A549 (cell line): ENCODE results near the gene MYO6.

ENCODE experiments used
- CEBPB ChIP-seq, 2 experiments: fragments of >200 bp in 1 of 2; sonication (Bioruptor Twin) in 1 of 2; formaldehyde crosslinking in 1 of 2; IDR thresholded peaks; 2 replicates each; pipeline ENCODE4 v1.6.1; 2012 to 2016
- CHD4 ChIP-seq: fragments of 200-600 bp; sonication (generic); IDR thresholded peaks from 2 replicates; pipeline ENCODE4 v1.6.1; 2016; ENCODE audit warnings: antibody characterized with exemption, mild to moderate bottlenecking, borderline replicate concordance
- CTCF ChIP-seq: fragments of >200 bp; sonication (Bioruptor Twin); formaldehyde crosslinking; IDR thresholded peaks from 3 replicates; pipeline ENCODE4 v1.5.1; 2016
- EP300 ChIP-seq, 2 experiments: fragments of >200 bp; sonication (Bioruptor Twin); formaldehyde crosslinking; IDR thresholded peaks; 2 replicates in 1 of 2; 3 replicates in 1 of 2; pipeline ENCODE4 v1.6.1; 2016 to 2017
- HES2 ChIP-seq: fragments of >200 bp; sonication (Bioruptor Twin); formaldehyde crosslinking; IDR thresholded peaks from 2 replicates; pipeline ENCODE4 v1.6.1; 2016
- KDM1A ChIP-seq: fragments of 200-600 bp; sonication (generic); IDR thresholded peaks from 2 replicates; pipeline ENCODE4 v1.6.1; 2016; ENCODE audit warnings: low read depth, mild to moderate bottlenecking
- MAX ChIP-seq: IDR thresholded peaks from 2 replicates; pipeline ENCODE4 v1.6.1; 2012
- POLR2A ChIP-seq: IDR thresholded peaks from 2 replicates; pipeline ENCODE4 v1.6.1; 2012; ENCODE audit warnings: mild to moderate bottlenecking, low read length
- RAD21 ChIP-seq, 2 experiments: fragments of >200 bp in 1 of 2; sonication (Bioruptor Twin) in 1 of 2; formaldehyde crosslinking in 1 of 2; IDR thresholded peaks in 1 of 2; conservative IDR thresholded peaks in 1 of 2; 2 replicates in 1 of 2; 3 replicates in 1 of 2; pipeline ENCODE4 v1.6.1; 2012 to 2018; ENCODE audit warnings: inconsistent platforms in 1 of 2
- RCOR1 ChIP-seq: fragments of 150-350 bp; IDR thresholded peaks from 2 replicates; pipeline ENCODE4 v1.6.1; 2014; ENCODE audit warnings: antibody characterized with exemption, low read length, low read depth
- REST ChIP-seq: fragments of 200-600 bp; sonication (generic); IDR thresholded peaks from 2 replicates; pipeline ENCODE4 v1.6.1; 2016; ENCODE audit warnings: antibody characterized with exemption, mild to moderate bottlenecking, moderate library complexity
- USF2 ChIP-seq: fragments of 450-650 bp; IDR thresholded peaks from 2 replicates; pipeline ENCODE4 v1.6.1; 2014; ENCODE audit warnings: antibody characterized with exemption

GRCh38 chr6:75819776-75820487, 70.9 kb downstream of the MYO6 start:
- no peak for TF ChIP-seq CTCF
- no peak for TF ChIP-seq HES2
- TF ChIP-seq POLR2A: no peak
- no peak for TF ChIP-seq REST
- TF ChIP-seq KDM1A: no peak
- no peak for TF ChIP-seq EP300 (IDR thresholded peaks at IDR 0.05)
- TF ChIP-seq CHD4: no peak
- no peak for TF ChIP-seq CEBPB (IDR thresholded peaks at IDR 0.05)
- TF ChIP-seq RCOR1: no peak
- TF ChIP-seq USF2: no peak
- TF ChIP-seq MAX: no peak
- TF ChIP-seq RAD21 (conservative IDR thresholded peaks at IDR 0.05 in 1 of 2, IDR thresholded peaks at IDR 0.05 in 1 of 2): no peak
